ENCODE data around the gene PTPRN2. TPM values are rescaled to one million over a fixed set of nuclear protein-coding genes. Genes with fewer than 3 reads are reported as not detected.

The PTPRN2 gene
- total RNA-seq, 1 donor from 2014 or later, result 1.8 TPM

GRCh38 chr7:158094671-158095226 lies 492.9 kb downstream of the PTPRN2 start:
- no peaks in the 10 kb centered on the region for H3K4me1 Mint-ChIP-seq
- DNase-seq, result no peak
- no peak overlapping the region for H3K27ac Mint-ChIP-seq
- H3K9me3 Mint-ChIP-seq, result peaks cover 8% of the 10 kb centered on the region
- no peak overlapping the region for H3K4me3 Mint-ChIP-seq
- ChIA-PET POLR2A (no interaction called here), CTCF (no interaction called here)
- no peaks in the 10 kb centered on the region for H3K36me3 Mint-ChIP-seq (ENCODE audit: low read depth)
- no peak for ATAC-seq (ENCODE audit: low read depth)
- intact Hi-C loops (cut with micrococcal nuclease), result no loop called here
- TF ChIP-seq CTCF (IDR thresholded peaks at IDR 0.05), result no peak
- no peaks in the 10 kb centered on the region for H3K27me3 Mint-ChIP-seq

- intact Hi-C loops (cut with micrococcal nuclease), result no loop called here
- ATAC-seq (ENCODE audit: low read depth), result no peak
- no peak for DNase-seq
- Mint-ChIP-seq H3K9me3 (peaks cover 8% of the 10 kb centered on the region), H3K4me3 (no peak overlapping the region), H3K36me3 (ENCODE audit: low read depth) (no peaks in the 10 kb centered on the region), H3K4me1 (no peaks in the 10 kb centered on the region), H3K27me3 (no peaks in the 10 kb centered on the region), H3K27ac (no peak overlapping the region)
- ChIA-PET CTCF (no interaction called here), POLR2A (no interaction called here)
- TF ChIP-seq CTCF (IDR thresholded peaks at IDR 0.05), result no peak
Observed at GRCh38 chr7:158094046-158094445, 493.6 kb downstream of the PTPRN2 start.

GRCh38 chr7:158093156-158093796 lies 494.3 kb downstream of the PTPRN2 start:
- Mint-ChIP-seq H3K27me3 (no peaks in the 10 kb centered on the region), H3K4me3 (no peak overlapping the region), H3K4me1 (no peaks in the 10 kb centered on the region), H3K27ac (no peak overlapping the region), H3K9me3 (peaks cover 8% of the 10 kb centered on the region), H3K36me3 (ENCODE audit: low read depth) (no peaks in the 10 kb centered on the region)
- no peak for TF ChIP-seq CTCF (IDR thresholded peaks at IDR 0.05)
- intact Hi-C loops (cut with micrococcal nuclease), result no loop called here
- ATAC-seq (ENCODE audit: low read depth) (no peak), DNase-seq (no peak)
- CTCF ChIA-PET, result no interaction called here
- POLR2A ChIA-PET, result no interaction called here

GRCh38 chr7:158087196-158087595 lies 500.4 kb downstream of the PTPRN2 start:
- ATAC-seq (ENCODE audit: low read depth), result no peak
- Mint-ChIP-seq H3K9me3 (peaks cover 6% of the 10 kb centered on the region), H3K27me3 (no peaks in the 10 kb centered on the region), H3K27ac (no peak overlapping the region), H3K4me3 (no peak overlapping the region), H3K4me1 (no peaks in the 10 kb centered on the region), H3K36me3 (ENCODE audit: low read depth) (no peaks in the 10 kb centered on the region)
- DNase-seq, result no peak
- intact Hi-C loops (cut with micrococcal nuclease), result no loop called here
- ChIA-PET POLR2A (no interaction called here), CTCF (no interaction called here)
- no peak for TF ChIP-seq CTCF (IDR thresholded peaks at IDR 0.05)

GRCh38 chr7:158085741-158086695 lies 501.6 kb downstream of the PTPRN2 start:
- H3K36me3 Mint-ChIP-seq (ENCODE audit: low read depth), result no peaks in the 10 kb centered on the region

More at GRCh38 chr7:158085741-158086695, 501.6 kb downstream of the PTPRN2 start:
- no peaks in the 10 kb centered on the region for H3K27me3 Mint-ChIP-seq
- ChIA-PET CTCF (no interaction called here), POLR2A (no interaction called here)
- no peak overlapping the region for H3K27ac Mint-ChIP-seq
- DNase-seq (no peak), ATAC-seq (ENCODE audit: low read depth) (no peak)
- intact Hi-C loops (cut with micrococcal nuclease), result no loop called here
- peaks cover 6% of the 10 kb centered on the region for H3K9me3 Mint-ChIP-seq
- H3K4me1 Mint-ChIP-seq, result no peaks in the 10 kb centered on the region
- no peak for TF ChIP-seq CTCF (IDR thresholded peaks at IDR 0.05)
- H3K4me3 Mint-ChIP-seq, result no peak overlapping the region
